GM18511 (cell line): ENCODE measurements around the gene WDR83.
"Not testable (repeated sequence)": the region's sequence is repeated elsewhere in the genome, so short reads cannot be mapped to it uniquely, and the experiment has no call there.

Source experiments
- ATAC-seq: cut with Tn5 transposase; IDR thresholded peaks from one replicate; pipeline ENCODE4 v1.9.1; 2021; ENCODE audit warnings: mild to moderate bottlenecking, moderate library complexity; ENCODE audit not compliant: unreplicated experiment

The WDR83 gene

GRCh38 chr19:12652219-12652618 is 14.4 kb upstream of the WDR83 start:
- no peak for ATAC-seq

DNA sequence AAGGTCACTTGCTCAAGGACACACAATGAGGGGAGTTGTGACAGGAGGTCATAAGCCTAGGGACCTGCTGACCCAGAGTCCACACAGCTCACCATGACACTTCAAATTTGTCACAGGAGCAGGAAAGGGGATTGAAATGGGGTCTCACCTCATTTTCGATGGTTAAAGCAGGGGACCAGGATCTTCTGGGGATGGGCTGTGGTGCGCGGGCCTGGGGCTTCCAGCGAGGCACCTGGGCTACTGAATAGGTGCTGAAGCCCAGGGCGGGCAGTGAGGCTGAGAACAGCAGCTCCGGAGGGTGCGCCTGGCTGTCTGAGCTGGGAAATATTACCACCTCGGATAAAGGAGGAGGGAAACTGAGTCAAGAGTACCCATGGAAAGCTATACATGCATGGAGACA is 11.1 kb upstream of the WDR83 start:
- ATAC-seq = no peak

DNA sequence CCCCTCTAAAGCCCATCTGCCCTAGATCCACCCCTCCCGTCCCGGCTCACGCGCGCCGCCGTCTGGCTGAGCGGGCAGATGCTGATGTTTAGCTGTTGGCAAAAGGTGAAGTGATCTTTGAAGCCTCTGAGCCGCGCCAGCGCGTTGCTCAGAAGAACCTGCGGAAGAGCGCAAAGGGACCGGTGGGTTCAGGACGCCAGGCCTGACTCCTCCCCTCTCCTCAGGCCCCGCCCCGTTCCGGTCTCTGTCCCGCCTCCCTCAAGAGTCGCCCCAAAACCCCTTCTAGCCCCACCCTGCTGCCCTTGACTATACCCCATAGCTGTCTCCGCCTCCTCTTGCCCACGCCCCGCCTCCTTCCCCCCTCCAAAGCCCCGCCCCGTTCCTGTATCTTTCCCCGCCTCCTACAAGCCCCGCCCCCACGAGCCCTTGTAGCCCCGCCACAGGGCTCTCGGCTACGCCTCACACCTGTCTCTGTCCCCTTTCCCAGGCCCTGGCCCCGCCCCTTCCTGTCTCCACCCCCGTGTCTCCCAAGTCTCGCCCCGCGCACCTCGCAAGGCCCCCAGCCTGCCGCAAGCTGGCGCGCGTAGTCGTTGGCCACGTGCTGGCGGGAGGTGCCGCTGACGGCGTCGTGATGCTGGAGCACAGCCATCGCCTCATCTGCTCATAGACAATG is 9.6 kb upstream of the WDR83 start:
- ATAC-seq = no peak

GRCh38 chr19:12657966-12658365 is 8.6 kb upstream of the WDR83 start:
- no peak for ATAC-seq

DNA sequence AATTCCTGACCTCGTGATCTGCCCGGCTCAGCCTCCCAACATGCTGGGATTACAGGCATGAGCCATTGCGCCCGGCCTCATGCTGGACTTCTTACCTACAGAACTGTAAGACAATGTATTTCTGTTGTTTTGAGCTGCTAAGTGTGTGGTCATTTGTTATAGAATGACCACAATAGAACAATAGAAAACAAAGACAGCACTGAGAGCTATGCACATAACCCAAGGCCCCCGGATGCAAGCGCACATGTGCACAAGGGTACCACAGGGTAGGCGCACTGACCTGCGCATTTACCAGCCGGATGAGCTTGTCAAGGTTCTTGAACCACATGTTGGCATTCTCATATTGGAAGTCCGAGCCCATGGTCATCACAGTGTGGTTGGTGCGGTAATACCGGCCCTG is 5.6 kb upstream of the WDR83 start:
- no peak for ATAC-seq

DNA sequence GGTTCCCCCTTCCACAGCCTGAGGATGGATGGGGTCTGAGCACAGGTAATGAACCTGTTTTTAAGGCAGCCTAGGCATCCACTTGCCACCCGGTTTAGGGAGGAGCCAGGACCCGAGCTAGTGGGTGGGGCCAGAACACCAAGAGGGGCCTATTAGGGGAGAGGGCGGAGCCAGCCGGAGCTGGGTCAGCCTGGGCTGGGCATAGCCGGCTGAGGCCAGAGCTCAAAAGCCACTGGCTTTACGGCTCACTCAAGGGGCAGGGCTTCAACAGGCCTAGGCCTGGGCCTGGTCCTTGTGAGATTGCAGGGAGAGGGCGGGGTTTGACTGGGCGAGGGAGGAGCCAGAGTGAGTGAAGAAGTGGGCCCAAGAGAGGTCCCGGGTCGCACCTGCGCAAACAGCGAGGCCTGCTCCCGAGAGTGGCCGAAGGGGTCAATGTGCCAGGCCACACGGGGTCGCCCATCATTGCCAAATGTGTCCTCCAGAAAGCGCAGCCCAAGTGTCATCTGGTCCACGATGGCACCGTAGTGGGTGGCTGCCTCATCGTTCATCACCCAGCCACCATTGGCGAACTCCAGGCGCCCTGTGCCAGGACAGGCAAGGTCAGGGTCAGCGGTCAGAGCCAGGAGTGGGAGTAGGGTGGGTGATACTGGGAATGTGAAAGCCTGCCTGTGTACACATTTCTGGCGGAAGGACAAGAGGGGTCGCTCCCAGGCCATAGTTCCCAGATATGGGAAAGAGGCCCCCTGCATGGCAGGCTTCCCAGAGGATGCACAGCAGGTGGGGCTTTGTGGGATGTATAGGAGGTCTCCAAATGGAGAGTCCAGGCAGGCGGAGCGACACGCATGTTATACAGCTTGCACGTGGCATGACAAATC is 2.0 kb upstream of the WDR83 start:
- no peak for ATAC-seq

DNA sequence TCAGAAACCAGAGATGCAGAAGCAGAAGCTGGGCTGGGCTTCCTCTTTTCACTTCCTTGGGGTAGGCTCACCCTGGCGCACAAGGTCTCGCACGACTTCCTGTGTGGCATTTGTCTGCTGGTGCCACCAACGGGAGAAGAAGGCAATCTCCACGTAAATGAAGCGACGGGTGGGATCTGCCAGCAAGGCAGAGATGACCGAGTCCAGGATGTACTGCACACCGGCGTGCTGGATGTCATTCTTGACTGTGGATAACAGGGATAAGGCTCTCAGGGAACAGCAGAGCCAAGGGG is 1.4 kb upstream of the WDR83 start:
- peak; percentile 35 for ATAC-seq

- ATAC-seq = no peak
These were observed 839 bp upstream of the WDR83 start for GRCh38 chr19:12665671-12666264.

GRCh38 chr19:12667731-12668302 is 1.2 kb downstream of the WDR83 start:
- ATAC-seq = no peak

DNA sequence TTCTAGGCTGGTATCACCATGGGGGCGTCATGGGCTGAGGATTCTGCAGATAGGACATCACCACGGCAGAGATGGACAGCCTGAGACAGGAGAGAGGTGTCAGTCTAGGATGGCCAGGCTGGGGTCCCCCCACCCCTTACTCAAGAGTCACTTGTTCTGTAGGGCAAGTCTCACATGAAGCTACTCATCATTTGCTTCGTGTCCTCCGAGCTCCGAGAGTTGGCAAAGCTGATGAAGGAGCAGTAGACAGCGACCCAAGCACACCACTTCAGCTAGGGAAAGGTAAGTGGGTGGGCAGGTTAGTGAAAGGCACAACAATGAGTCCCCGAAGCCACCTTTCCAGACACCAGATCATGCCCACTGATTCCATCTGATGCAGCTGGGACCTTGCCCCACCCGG is 1.7 kb downstream of the WDR83 start:
- ATAC-seq = no peak

DNA sequence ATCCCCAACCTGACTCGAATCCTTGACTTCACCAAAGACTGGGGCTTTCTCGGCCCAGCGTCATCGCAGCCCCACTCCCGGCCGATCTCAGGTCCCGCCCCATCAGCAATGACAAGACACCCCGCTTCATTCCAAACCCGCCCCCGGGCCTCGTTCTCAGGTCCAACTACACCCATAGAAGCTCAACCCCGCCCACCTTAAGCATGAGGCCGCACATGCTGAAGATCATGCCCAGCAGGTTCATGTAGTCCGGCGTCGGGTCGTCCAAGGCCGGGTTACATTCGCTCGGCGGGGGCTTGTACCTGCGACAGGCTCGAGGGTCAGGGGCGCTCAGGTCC is 2.3 kb downstream of the WDR83 start:
- no peak for ATAC-seq

- no peak for ATAC-seq
These were observed 2.9 kb downstream of the WDR83 start for GRCh38 chr19:12669270-12670158.

GRCh38 chr19:12670159-12670928 is 3.7 kb downstream of the WDR83 start:
- ATAC-seq = no peak

GRCh38 chr19:12672744-12673143 is 6.1 kb downstream of the WDR83 start:
- ATAC-seq = no peak

GRCh38 chr19:12675399-12675798 is 8.8 kb downstream of the WDR83 start:
- ATAC-seq = no peak

GRCh38 chr19:12675940-12676339 is 9.3 kb downstream of the WDR83 start:
- no peak for ATAC-seq

- ATAC-seq = no peak
These were observed 9.8 kb downstream of the WDR83 start for GRCh38 chr19:12676384-12676792.

GRCh38 chr19:12676928-12677327 is 10.3 kb downstream of the WDR83 start:
- no peak for ATAC-seq

- ATAC-seq = not testable (repeated sequence)
These were observed 11.4 kb downstream of the WDR83 start for GRCh38 chr19:12678039-12678438.

- ATAC-seq = no peak
These were observed 13.4 kb downstream of the WDR83 start for GRCh38 chr19:12680034-12680433.
